NAMALWA (cell line): ENCODE data around the gene ABL1.

ENCODE experiments used
- DNase-seq: peaks from one replicate; pipeline ENCODE4 v3.0.0-alpha.2; 2015; ENCODE audit warnings: low spot score

ABL1 gene

DNA sequence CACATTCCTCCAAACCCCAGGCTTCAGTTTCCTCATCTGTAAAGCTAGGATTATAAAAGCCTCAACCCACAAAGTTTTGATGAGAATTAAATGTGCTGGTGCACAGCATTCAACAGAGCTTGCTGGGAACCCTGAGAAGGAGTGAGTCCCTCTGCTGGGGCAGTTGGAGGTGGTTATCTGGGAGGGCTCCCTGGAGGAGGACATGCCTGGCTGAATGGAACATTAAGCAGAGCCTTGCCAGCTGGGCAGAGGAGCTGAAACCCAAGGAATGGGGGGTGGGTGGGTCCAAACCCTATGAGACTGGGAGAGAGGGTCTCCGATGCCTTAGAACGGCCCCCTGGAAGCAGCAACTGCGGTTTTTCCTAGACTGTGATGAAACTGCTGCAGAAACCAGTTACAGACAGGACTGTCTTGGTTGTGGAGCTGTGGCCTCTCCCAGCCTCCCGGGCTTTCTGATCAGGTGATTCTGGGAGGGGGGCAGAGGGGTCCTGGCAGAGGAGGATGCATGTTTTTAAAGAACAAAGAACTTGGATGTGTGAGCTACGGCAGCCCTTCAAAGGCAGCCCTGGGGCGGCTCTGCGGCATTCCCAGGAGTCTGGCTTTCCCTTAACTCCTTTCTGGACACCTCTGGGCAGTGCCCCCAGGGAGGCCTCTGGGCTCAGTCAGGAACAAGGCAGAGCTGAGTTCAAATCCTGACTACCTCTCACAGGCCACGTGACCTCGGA, 83.2 kb downstream of the ABL1 start:
- DNase-seq: no peak

DNA sequence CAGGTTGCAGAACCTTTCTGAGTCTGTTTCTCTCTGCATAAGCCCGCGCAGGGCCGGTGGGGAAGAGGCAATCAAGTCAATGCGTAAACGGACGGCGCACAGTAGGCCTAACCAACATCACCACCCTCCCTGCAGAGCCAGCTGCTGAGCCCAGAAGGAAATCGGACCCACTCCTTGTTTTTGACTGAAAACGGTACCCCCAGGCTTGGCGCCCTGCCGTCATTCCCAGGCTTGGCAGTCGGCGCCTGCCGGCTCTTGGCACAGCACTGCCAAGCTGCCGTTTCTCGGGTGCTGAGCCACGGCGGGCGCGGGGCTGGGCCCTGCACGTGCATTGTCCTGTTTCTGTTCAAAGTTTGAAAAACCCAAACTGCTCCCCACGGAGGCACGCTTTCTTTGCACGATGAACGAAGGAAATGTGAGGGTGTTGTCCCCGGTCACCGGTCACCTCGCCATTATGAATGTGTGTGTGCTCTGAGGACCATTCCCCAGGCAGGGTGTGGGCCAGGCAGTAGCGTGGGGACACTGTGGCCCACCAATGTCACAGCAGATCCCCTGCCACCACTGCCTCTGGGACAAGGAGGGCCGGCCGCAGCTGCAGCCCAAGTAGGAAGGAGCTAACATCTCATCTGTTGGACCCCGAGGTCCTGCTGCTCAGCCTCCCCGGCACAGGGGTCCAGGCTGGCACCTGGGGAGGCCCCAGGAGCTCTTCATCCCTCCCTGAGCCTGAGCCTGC, 83.9 kb downstream of the ABL1 start:
- DNase-seq: no peak

- no peak for DNase-seq
Measured at GRCh38 chr9:130919559-130920145, 84.6 kb downstream of the ABL1 start.

DNA sequence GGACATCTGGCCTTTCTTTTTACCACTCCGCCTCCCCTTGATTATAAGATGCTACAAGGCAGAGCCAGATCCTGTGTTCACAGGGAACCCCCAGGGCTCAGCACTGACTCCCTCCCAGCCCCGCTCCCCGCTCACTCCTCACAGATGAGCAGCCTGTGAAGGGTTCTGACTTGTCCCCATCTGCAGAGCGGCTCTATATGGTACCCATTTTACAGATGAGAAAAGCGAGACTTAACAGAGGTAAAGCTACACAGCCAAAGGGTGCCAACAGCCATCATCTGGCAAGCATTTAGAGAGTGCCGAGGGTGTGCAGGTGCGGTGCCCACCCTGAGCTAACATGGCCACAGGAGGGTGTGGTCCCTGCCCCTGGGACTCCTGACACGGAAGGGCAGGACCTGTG, 85.2 kb downstream of the ABL1 start:
- DNase-seq: no peak

DNA sequence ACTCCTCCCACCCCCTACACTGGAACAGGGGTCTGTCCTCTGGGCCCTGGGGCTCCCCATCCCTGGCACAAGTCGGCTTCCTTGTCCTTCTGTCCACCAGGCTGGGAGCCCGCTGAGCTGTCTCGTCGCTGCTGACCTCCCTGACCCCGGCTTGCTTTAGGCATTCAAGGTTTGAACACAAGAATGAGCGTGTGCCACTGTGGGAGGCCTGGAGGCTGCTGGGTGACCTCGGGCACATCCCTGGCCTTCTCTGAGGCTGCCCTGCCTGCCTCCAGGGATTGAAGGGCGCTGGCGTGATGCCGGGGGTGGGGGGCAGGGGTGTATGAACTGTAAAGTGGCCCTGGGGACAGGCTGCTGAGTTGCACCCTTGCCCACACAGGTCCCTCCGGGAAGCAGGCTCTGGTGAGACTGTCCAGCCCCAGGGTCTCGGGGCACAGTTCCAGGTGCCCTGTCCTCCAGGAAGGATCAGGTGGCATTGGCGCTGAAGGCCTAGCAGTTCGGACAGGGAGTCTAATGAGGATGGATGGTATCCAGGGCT, 85.8 kb downstream of the ABL1 start:
- no peak for DNase-seq

GRCh38 chr9:130921300-130921988, 86.4 kb downstream of the ABL1 start:
- no peak for DNase-seq

- DNase-seq: no peak
Measured at GRCh38 chr9:130921989-130922892, 87.2 kb downstream of the ABL1 start.

GRCh38 chr9:130922893-130923610, 88.0 kb downstream of the ABL1 start:
- DNase-seq: no peak

DNA sequence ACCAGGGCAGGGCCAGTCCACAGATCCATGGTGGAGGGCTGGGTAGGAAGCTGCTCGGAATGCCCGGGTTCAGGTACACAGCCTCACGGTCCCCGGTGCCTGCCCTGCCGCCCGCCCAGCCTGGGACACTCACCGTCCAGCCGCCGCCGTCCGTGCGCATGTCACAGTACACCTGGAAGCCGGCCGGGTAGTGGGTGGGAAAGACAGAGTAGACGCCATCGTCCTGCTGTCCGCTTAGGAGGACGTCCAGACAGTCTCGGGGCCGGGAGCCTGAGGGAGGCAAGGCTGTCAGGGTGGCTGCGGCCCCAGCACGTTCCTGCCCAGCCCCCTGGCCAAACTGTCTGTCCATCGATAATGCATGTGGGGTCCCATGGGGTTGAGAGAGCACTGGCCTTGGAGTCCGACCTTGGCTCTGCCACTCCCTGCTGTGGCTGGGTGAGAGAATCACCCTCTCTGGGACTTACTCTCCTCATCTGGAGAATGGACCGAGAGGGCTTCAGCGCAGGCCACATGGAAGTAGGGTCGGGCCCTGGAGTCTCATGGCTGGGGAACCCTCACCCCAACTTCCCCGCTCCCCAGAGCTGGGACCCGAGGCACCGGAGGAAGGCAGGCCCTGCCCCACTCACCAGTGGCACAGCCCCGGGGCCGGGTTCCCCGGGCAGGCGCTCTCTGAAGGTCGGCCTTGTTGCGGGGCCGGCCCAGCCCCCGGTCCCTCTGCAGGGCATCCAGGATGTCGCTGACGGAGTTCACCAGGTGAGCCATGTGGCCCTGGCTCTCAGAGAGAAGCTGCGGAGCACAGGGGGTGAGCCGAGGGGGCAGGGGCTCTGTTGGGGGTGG, 88.8 kb downstream of the ABL1 start:
- no peak for DNase-seq

- no peak for DNase-seq
Measured at GRCh38 chr9:130924448-130924788, 89.4 kb downstream of the ABL1 start.

GRCh38 chr9:130925050-130925678, 90.1 kb downstream of the ABL1 start:
- DNase-seq: no peak

- DNase-seq: no peak
Measured at GRCh38 chr9:130927338-130927737, 92.3 kb downstream of the ABL1 start.

- no peak for DNase-seq
Measured at GRCh38 chr9:130927995-130928900, 93.2 kb downstream of the ABL1 start.

- DNase-seq: no peak
Measured at GRCh38 chr9:130929571-130930038, 94.6 kb downstream of the ABL1 start.

GRCh38 chr9:130930132-130930803, 95.2 kb downstream of the ABL1 start:
- no peak for DNase-seq

DNA sequence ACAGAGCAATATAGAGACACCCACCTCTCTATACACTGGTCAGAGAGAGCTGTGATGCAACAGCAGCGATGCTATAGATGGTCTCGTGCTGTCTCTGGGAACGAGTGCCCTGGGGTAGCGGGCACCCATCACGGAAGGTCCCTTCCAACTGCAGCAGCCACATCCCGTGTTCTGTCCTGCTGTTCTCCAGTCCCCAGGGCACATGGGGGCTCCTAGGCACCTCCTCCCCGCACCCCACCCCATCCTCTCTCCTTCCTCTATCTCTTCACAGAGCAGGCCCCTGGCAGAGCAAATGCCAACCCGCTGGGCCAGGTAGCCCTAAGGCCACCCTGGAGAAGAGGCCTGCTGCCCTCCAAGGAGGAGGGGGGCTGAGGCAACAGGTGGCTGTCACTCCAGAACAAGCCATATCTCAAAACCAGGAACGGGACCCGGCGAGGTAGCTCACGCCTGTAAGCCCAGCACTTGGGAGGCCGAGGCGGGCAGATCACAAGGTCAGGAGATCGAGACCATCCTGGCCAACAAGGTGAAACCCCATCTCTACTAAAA, 95.8 kb downstream of the ABL1 start:
- no peak for DNase-seq

DNA sequence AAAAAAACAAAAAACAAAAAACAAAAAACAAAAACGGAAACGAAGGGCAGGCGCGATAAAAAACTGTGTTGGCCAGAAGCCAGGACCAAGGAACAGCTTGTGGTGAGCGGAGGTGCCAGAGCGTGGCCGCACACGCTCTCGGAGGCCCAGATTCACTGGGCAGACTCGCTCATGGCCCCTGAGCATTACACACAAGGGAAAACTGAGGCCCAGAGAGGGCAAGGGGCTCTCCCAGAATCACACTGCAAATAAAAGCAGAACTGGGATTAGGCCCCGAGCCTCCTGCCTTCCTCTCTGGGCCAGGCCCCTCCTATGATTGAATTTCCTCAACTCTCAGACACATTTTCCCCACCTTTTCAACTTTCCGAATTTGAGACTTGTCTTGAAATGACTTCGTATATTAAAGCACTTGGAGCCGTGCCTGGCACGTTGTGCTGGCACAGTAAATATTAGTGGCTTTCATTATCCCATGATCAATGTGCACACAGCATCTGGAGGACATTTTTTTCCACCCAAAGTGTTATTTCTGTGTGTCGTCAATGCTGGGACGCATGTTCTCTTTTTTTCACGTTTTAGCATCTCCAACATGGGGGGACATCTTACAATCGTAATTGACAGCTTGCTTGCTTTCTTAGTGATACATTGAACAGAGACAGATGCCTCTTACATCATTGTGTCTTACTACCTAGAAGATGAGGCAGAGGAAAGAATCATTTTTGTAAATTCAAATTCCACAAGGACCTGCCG, 96.6 kb downstream of the ABL1 start:
- DNase-seq: peak; percentile 78
